Natural killer cell (primary cell): Measurements from ENCODE around the gene MBP. TPM values are rescaled to one million over a fixed set of nuclear protein-coding genes. Genes with fewer than 3 reads are reported as not detected.

ENCODE experiments used
- ATAC-seq, 3 donors: fragments of 150-1000 bp in 2 of 3; fragments of 200-7000 bp in 1 of 3; cut with Tn5 transposase; 1 replicate in 1 of 3; 2 replicates in 2 of 3; pipeline ENCODE4 v1.10.0; 2021; ENCODE audit warnings: mild to moderate bottlenecking in 2 of 3, moderate library complexity in 2 of 3
- DNase-seq, 2 donors: peaks; one replicate each; pipeline versions ENCODE4 v3.0.0 to v3.0.0-alpha.2; 2013 to 2021; ENCODE audit warnings: mixed read lengths in 1 of 2
- H3K27ac ChIP-seq: one replicate; pipeline ENCODE4 v1.5.1; 2013; ENCODE audit warnings: mild to moderate bottlenecking, low read length
- H3K27me3 ChIP-seq: one replicate; pipeline ENCODE4 v1.6.1; 2013; ENCODE audit warnings: low read length; ENCODE audit not compliant: control insufficient read depth, insufficient read depth
- H3K36me3 ChIP-seq: one replicate; pipeline ENCODE4 v1.6.1; 2013; ENCODE audit warnings: low read length; ENCODE audit not compliant: control insufficient read depth, insufficient read depth
- H3K4me1 ChIP-seq: one replicate; pipeline ENCODE4 v1.6.1; 2013; ENCODE audit warnings: low read length; ENCODE audit not compliant: control insufficient read depth, insufficient read depth
- H3K4me3 ChIP-seq: one replicate; pipeline ENCODE4 v1.5.1; 2013; ENCODE audit warnings: low read length
- H3K9me3 ChIP-seq: one replicate; pipeline ENCODE4 v1.6.1; 2013; ENCODE audit warnings: low read length; ENCODE audit not compliant: control insufficient read depth, insufficient read depth
- H3K27ac Mint-ChIP-seq, 2 donors: one replicate each; pipeline ENCODE4 v1.8.0; 2022; ENCODE audit warnings: mild to moderate bottlenecking in 2 of 2, mixed read lengths in 2 of 2, moderate library complexity in 1 of 2
- H3K27me3 Mint-ChIP-seq, 2 donors: one replicate each; pipeline ENCODE4 v1.8.0; 2022; ENCODE audit warnings: low read depth in 2 of 2, mixed read lengths in 2 of 2
- H3K36me3 Mint-ChIP-seq: one replicate; pipeline ENCODE4 v1.8.0; 2022; ENCODE audit warnings: mixed read lengths
- H3K4me1 Mint-ChIP-seq, 2 donors: one replicate each; pipeline ENCODE4 v1.8.0; 2022; ENCODE audit warnings: mixed read lengths in 2 of 2
- H3K4me3 Mint-ChIP-seq: one replicate; pipeline ENCODE4 v1.8.0; 2022; ENCODE audit warnings: mild to moderate bottlenecking, moderate library complexity, mixed read lengths
- H3K9me3 Mint-ChIP-seq, 2 donors: one replicate each; pipeline ENCODE4 v1.8.0; 2022; ENCODE audit warnings: mixed read lengths in 2 of 2
- WGBS: methylation state at CpG from one replicate; pipeline ENCODE4 v1.1.7; 2013; ENCODE audit warnings: missing lambda C conversion rate; ENCODE audit not compliant: insufficient coverage; 5-methylcytosine and 5-hydroxymethylcytosine counted together
- intact Hi-C: fragments of 100-400 bp; cut with micrococcal nuclease; formaldehyde crosslinking; loops from one replicate; pipeline ENCODE4 v1.14.2; 2022
- total RNA-seq, 4 donors: library from RNA; stranded (reverse); fragments of 120-200 nt in 1 of 4; gene quantifications; one replicate each; pipeline versions ENCODE4 v1.2.3 to v1.2.4, GENCODE V29; 2013 to 2022
- TF ChIP-seq, protein P1 (sequence below): fragments of 200-600 bp; IDR thresholded peaks from one replicate; pipeline ENCODE4 v1.8.0; 2022; ENCODE audit warnings: antibody characterized with exemption

Gene MBP
- total RNA-seq, 3 donors from 2014 or later (not counting 1 experiment from before 2014, with no cell fraction given): 183 to 344 (median 325) TPM

DNA sequence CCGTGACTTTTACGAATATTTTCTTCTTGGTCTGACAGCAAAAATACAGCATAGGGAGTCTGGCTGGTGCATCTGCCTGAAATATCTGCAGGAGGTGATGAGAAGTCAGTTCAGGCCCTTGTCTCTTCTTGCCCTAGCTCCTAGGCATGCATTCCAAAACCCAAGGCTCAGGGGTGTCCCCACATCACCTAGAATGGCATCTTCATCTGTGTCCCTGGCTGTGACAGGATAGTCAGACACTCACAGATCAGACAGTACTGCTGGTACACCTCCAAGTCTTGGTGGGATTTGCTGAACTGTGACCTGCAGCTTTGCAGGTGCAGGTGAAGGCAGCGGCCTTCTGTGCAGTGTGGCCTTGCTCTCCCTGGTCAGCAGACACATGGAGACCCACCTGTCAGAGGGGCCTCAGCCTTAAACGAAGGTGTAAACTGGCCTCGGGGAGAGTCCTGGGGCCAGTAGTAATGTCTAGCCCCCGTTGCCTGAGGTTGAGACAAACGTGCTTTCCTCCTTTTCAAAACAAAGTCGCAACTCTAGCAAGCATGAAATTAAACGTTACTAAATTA, 42.8 kb downstream of the MBP start:
- Mint-ChIP-seq H3K9me3 (no peaks in the 10 kb centered on the region), H3K4me3 (peak overlapping the region; percentile 18), H3K27me3 (no peaks in the 10 kb centered on the region), H3K27ac (peak overlapping the region; percentile 81 to 87), H3K36me3 (peaks cover 3% of the 10 kb centered on the region), H3K4me1 (peaks cover 81% of the 10 kb centered on the region in 2 donors)
- TF ChIP-seq, protein P1, sequence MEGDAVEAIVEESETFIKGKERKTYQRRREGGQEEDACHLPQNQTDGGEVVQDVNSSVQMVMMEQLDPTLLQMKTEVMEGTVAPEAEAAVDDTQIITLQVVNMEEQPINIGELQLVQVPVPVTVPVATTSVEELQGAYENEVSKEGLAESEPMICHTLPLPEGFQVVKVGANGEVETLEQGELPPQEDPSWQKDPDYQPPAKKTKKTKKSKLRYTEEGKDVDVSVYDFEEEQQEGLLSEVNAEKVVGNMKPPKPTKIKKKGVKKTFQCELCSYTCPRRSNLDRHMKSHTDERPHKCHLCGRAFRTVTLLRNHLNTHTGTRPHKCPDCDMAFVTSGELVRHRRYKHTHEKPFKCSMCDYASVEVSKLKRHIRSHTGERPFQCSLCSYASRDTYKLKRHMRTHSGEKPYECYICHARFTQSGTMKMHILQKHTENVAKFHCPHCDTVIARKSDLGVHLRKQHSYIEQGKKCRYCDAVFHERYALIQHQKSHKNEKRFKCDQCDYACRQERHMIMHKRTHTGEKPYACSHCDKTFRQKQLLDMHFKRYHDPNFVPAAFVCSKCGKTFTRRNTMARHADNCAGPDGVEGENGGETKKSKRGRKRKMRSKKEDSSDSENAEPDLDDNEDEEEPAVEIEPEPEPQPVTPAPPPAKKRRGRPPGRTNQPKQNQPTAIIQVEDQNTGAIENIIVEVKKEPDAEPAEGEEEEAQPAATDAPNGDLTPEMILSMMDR: no peak
- 75% methylated on average over 9 of the region's 9 CpGs for WGBS
- no peaks in the 10 kb centered on the region for H3K27me3 ChIP-seq
- peaks cover 79% of the 10 kb centered on the region for H3K4me1 ChIP-seq
- no peak for DNase-seq
- H3K27ac ChIP-seq: peak overlapping the region; percentile 49
- intact Hi-C loops: no loop called here
- ATAC-seq: no peak
- no peaks in the 10 kb centered on the region for H3K9me3 ChIP-seq
- H3K4me3 ChIP-seq: no peak overlapping the region
- H3K36me3 ChIP-seq: peaks cover 31% of the 10 kb centered on the region

DNA sequence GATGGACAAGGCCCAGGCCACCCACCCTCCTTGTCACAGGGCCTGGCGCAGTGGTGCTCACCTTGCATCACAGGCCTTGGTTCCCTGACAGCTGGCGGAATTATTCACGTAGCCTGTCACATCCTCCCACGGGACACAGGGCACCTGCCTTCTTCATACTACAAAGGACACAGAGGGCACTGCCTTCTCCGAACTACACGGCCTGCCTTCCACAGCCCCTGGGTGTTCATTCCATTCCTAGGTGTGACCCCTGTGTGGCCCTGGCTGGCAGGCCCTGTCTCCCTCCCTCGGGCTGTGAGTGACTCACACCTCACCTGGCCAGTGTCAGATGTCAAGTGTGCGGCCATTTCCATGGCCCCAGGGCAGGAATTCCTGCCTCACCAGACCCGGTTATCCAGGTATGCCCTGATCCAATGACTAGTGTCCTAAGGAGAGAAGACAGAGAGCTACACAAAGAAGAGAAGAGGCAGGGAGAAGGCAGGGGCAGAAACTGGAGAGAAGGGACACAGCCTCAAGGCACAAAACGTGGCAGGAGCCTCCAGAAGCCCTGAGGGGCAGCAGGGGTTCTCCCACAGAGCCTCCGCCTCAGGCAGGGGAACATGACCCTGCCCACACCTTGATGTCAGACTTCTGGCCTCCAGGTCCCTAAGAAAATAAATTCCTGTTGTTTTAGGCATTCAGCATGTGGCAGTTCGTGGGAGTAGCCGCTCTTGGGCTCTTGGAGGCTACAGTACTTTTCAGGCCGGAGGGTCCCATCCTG, 43.4 kb downstream of the MBP start:
- peaks cover 25% of the 10 kb centered on the region for H3K36me3 ChIP-seq
- H3K4me3 Mint-ChIP-seq: no peak overlapping the region
- H3K4me1 ChIP-seq: peaks cover 76% of the 10 kb centered on the region
- no peak for DNase-seq
- H3K27ac Mint-ChIP-seq: peak overlapping the region; percentile 81 to 87
- H3K27me3 Mint-ChIP-seq: no peaks in the 10 kb centered on the region
- H3K4me1 Mint-ChIP-seq: peaks cover 81% of the 10 kb centered on the region in 2 donors
- peak overlapping the region; percentile 49 for H3K27ac ChIP-seq
- no peak overlapping the region for H3K4me3 ChIP-seq
- ATAC-seq: no peak
- H3K9me3 Mint-ChIP-seq: no peaks in the 10 kb centered on the region
- no peaks in the 10 kb centered on the region for H3K9me3 ChIP-seq
- no peaks in the 10 kb centered on the region for H3K36me3 Mint-ChIP-seq
- intact Hi-C loops: no loop called here
- WGBS: 83% methylated on average over 13 of the region's 14 CpGs
- H3K27me3 ChIP-seq: no peaks in the 10 kb centered on the region
- TF ChIP-seq, protein P1: no peak

DNA sequence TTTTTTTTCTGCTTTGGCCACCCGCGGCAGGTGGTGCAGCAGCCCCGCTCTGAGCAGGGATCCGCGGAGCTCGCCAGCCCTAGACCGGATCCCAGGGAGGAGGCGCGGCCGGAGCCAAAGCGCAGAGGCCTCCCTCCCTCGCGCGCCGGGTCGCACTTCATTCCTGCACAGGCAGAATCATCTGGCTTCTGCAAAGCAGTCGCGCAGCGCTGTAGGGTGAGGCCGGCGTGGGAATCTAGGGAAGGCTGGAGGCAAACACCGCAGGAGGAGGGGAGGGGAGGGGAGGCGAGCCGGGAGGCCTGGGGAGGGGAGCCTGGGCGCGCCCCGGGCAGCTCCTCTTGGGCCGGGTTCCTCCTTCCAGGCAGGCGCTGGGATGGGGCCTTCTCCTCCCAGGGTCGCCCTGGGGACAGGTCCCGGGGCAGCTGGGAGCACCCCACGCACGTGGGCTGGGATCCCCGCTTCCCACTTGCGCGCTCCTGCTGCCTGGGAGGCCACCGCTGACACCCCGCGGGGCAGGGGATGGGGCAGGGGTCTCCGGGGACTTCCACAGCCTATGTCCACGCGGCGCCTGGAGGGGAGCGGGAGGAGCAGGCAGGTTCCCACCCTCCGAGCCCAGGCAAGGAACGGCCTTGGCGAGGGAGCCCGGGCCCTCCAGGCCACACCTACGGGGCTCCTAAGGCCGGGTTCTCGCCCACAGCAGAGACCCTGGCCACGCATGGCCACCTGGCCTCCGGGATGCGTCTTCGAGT, 45.0 kb downstream of the MBP start:
- no peak for DNase-seq
- Histone ChIP-seq H3K27ac (peak overlapping the region; percentile 60), H3K4me1 (peaks cover 74% of the 10 kb centered on the region), H3K9me3 (no peaks in the 10 kb centered on the region), H3K27me3 (no peaks in the 10 kb centered on the region), H3K36me3 (peaks cover 20% of the 10 kb centered on the region), H3K4me3 (no peak overlapping the region)
- 85% methylated on average over 55 of the region's 55 CpGs for WGBS
- H3K36me3 Mint-ChIP-seq: no peaks in the 10 kb centered on the region
- peak overlapping the region; percentile 94 to 98 for H3K27ac Mint-ChIP-seq
- intact Hi-C loops: no loop called here
- no peaks in the 10 kb centered on the region for H3K9me3 Mint-ChIP-seq
- peak overlapping the region; percentile 81 for H3K4me3 Mint-ChIP-seq
- H3K27me3 Mint-ChIP-seq: no peaks in the 10 kb centered on the region
- TF ChIP-seq, protein P1: no peak
- ATAC-seq: peak in 1 of 3 donors; percentile 9
- peaks cover 81 to 83% of the 10 kb centered on the region in 2 donors for H3K4me1 Mint-ChIP-seq
